Measurements from ENCODE around the gene NSMCE1. TPM values are rescaled to one million over a fixed set of nuclear protein-coding genes. Genes with fewer than 3 reads are reported as not detected.
"Not testable (repeated sequence)": the region's sequence is repeated elsewhere in the genome, so short reads cannot be mapped to it uniquely, and the experiment has no call there.

Gene NSMCE1
- total RNA-seq, 4 donors from 2014 or later = 3.2 to 43.6 (median 35.6) TPM

GRCh38 chr16:27208796-27209195 lies 59.8 kb downstream of the NSMCE1 start:
- no peak for DNase-seq
- H3K27me3 ChIP-seq = no peaks in the 10 kb centered on the region
- H3K27ac ChIP-seq = no peak overlapping the region
- intact Hi-C loops (cut with DNase I; ENCODE audit: low total_unique reads) = no loop called here
- no peak overlapping the region for H3K4me3 ChIP-seq
- no peaks in the 10 kb centered on the region for H3K36me3 ChIP-seq
- H3K4me1 ChIP-seq = no peaks in the 10 kb centered on the region
- H3K9me3 ChIP-seq = no peaks in the 10 kb centered on the region
- TF ChIP-seq CTCF (IDR thresholded peaks at IDR 0.05) (no peak), POLR2A (IDR thresholded peaks at IDR 0.05) (no peak)

- no peak for TF ChIP-seq POLR2A (IDR thresholded peaks at IDR 0.05)
- TF ChIP-seq CTCF (IDR thresholded peaks at IDR 0.05) = no peak
- Histone ChIP-seq H3K27ac (no peak overlapping the region), H3K36me3 (no peaks in the 10 kb centered on the region), H3K4me1 (no peaks in the 10 kb centered on the region), H3K27me3 (no peaks in the 10 kb centered on the region), H3K4me3 (no peak overlapping the region), H3K9me3 (no peaks in the 10 kb centered on the region)
- intact Hi-C loops (cut with DNase I; ENCODE audit: low total_unique reads) = no loop called here
- no peak for DNase-seq
These were observed 60.4 kb downstream of the NSMCE1 start for GRCh38 chr16:27208081-27208680.

GRCh38 chr16:27207121-27207520 lies 61.5 kb downstream of the NSMCE1 start:
- intact Hi-C loops (cut with DNase I; ENCODE audit: low total_unique reads); H3K27ac ChIP-seq; H3K4me3 ChIP-seq; H3K9me3 ChIP-seq; H3K36me3 ChIP-seq; H3K4me1 ChIP-seq; DNase-seq; H3K27me3 ChIP-seq: not testable (repeated sequence)

- intact Hi-C loops (cut with DNase I; ENCODE audit: low total_unique reads) = no loop called here
- no peaks in the 10 kb centered on the region for H3K9me3 ChIP-seq
- no peak overlapping the region for H3K4me3 ChIP-seq
- H3K36me3 ChIP-seq = no peaks in the 10 kb centered on the region
- no peaks in the 10 kb centered on the region for H3K27me3 ChIP-seq
- H3K4me1 ChIP-seq = no peaks in the 10 kb centered on the region
- TF ChIP-seq POLR2A (IDR thresholded peaks at IDR 0.05) (no peak), CTCF (IDR thresholded peaks at IDR 0.05) (no peak)
- H3K27ac ChIP-seq = no peak overlapping the region
- no peak for DNase-seq
These were observed 63.0 kb downstream of the NSMCE1 start for GRCh38 chr16:27205423-27206065.

GRCh38 chr16:27204312-27204915 lies 64.2 kb downstream of the NSMCE1 start:
- Histone ChIP-seq H3K4me3 (peak overlapping the region; percentile 66 to 78), H3K27me3 (no peaks in the 10 kb centered on the region), H3K4me1 (no peaks in the 10 kb centered on the region), H3K27ac (peak overlapping the region; percentile 94 to 99), H3K36me3 (no peaks in the 10 kb centered on the region), H3K9me3 (no peaks in the 10 kb centered on the region)
- no peak for TF ChIP-seq POLR2A (IDR thresholded peaks at IDR 0.05)
- TF ChIP-seq CTCF (IDR thresholded peaks at IDR 0.05) = no peak
- DNase-seq = no peak
- intact Hi-C loops (cut with DNase I; ENCODE audit: low total_unique reads) = no loop called here
